ENCODE measurements around the gene SMIM33. TPM values are rescaled to one million over a fixed set of nuclear protein-coding genes. Genes with fewer than 3 reads are reported as not detected.
A peak's percentile ranks its signal among the peaks of the same experiment; 100 is the strongest.

The SMIM33 gene
- total and polyA plus RNA-seq, 9 of the 15 experiments (the other 6 are each of a cell fraction or from before 2014, with no cell fraction given) = not detected

DNA sequence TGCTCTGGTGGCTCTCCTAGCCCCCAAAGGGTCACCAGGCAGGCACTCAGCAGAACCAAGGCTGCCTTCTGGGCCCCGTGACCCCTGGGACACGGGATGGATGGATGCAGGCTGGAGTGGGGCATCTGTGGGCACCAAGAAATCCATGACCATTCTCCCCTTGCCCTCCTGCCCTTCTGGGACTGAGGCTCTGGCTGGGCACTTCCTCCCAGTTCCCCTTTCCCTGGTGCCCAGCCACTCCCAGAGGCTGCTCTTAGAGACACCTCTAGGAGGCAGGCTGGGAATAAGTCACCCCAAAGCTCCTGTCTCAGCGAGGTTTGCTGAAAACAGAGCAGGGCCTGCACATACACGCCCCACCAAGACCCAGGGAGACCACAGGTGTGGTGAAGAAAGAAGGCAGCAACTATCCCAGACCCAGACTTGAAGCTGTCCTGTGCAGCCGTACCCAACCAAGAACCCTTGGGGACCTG is 10.8 kb downstream of the SMIM33 start (continued):
- TF ChIP-seq NRF1 (conservative IDR thresholded peaks at IDR 0.05 in 1 of 2, IDR thresholded peaks at IDR 0.05 in 1 of 2) (peak; percentile 41 to 45; a peak in 2 of 4 replicates), NONO (IDR thresholded peaks at IDR 0.05; ENCODE audit: low read depth in 2 of 2, low read length in 1 of 2) (no peak), TCFL5 (CRISPR knock-in tag; conservative IDR thresholded peaks at IDR 0.05) (no peak), FOXP1 (CRISPR knock-in tag; IDR thresholded peaks at IDR 0.05) (0 out of 2 replicates have a peak, but pooled peaks have one; percentile 32), CBFA2T2 (conservative IDR thresholded peaks at IDR 0.05) (no peak), PRMT5 (CRISPR knock-in tag; IDR thresholded peaks at IDR 0.05) (no peak), POLR2G (IDR thresholded peaks at IDR 0.05; ENCODE audit: low read depth, low read length) (peak; percentile 61), ZNF445 (CRISPR knock-in tag; IDR thresholded peaks at IDR 0.05; ENCODE audit: low read depth) (no peak), NFE2L1 (tag; IDR thresholded peaks at IDR 0.05; ENCODE audit: borderline replicate concordance, low read depth) (no peak), MECOM (CRISPR knock-in tag; IDR thresholded peaks at IDR 0.05) (no peak), CBX5 (IDR thresholded peaks at IDR 0.05; ENCODE audit: borderline replicate concordance, low read depth) (no peak), ELF1 (tag; IDR thresholded peaks at IDR 0.05) (no peak), TRIM28 (IDR thresholded peaks at IDR 0.05) (no peak), ATF4 (CRISPR knock-in tag; IDR thresholded peaks at IDR 0.05) (no peak), RBM39 (optimal IDR thresholded peaks at IDR 0.05; ENCODE audit: low read depth, low read length) (peak; percentile 52), ZFX (CRISPR knock-in tag; IDR thresholded peaks at IDR 0.05) (peak; percentile 93), RCOR1 (IDR thresholded peaks at IDR 0.05; ENCODE audit: borderline replicate concordance in 1 of 2, low read depth in 2 of 2, low read length in 2 of 2) (no peak)
- TF ChIP-seq, protein P1, sequence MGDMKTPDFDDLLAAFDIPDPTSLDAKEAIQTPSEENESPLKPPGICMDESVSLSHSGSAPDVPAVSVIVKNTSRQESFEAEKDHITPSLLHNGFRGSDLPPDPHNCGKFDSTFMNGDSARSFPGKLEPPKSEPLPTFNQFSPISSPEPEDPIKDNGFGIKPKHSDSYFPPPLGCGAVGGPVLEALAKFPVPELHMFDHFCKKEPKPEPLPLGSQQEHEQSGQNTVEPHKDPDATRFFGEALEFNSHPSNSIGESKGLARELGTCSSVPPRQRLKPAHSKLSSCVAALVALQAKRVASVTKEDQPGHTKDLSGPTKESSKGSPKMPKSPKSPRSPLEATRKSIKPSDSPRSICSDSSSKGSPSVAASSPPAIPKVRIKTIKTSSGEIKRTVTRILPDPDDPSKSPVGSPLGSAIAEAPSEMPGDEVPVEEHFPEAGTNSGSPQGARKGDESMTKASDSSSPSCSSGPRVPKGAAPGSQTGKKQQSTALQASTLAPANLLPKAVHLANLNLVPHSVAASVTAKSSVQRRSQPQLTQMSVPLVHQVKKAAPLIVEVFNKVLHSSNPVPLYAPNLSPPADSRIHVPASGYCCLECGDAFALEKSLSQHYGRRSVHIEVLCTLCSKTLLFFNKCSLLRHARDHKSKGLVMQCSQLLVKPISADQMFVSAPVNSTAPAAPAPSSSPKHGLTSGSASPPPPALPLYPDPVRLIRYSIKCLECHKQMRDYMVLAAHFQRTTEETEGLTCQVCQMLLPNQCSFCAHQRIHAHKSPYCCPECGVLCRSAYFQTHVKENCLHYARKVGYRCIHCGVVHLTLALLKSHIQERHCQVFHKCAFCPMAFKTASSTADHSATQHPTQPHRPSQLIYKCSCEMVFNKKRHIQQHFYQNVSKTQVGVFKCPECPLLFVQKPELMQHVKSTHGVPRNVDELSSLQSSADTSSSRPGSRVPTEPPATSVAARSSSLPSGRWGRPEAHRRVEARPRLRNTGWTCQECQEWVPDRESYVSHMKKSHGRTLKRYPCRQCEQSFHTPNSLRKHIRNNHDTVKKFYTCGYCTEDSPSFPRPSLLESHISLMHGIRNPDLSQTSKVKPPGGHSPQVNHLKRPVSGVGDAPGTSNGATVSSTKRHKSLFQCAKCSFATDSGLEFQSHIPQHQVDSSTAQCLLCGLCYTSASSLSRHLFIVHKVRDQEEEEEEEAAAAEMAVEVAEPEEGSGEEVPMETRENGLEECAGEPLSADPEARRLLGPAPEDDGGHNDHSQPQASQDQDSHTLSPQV (IDR thresholded peaks at IDR 0.05) = no peak
- TF ChIP-seq, protein P2, sequence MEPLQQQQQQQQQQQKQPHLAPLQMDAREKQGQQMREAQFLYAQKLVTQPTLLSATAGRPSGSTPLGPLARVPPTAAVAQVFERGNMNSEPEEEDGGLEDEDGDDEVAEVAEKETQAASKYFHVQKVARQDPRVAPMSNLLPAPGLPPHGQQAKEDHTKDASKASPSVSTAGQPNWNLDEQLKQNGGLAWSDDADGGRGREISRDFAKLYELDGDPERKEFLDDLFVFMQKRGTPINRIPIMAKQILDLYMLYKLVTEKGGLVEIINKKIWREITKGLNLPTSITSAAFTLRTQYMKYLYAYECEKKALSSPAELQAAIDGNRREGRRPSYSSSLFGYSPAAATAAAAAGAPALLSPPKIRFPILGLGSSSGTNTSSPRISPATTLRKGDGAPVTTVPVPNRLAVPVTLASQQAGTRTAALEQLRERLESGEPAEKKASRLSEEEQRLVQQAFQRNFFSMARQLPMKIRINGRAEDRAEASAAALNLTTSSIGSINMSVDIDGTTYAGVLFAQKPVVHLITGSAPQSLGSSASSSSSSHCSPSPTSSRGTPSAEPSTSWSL (CRISPR knock-in tag; IDR thresholded peaks at IDR 0.05; ENCODE audit: borderline replicate concordance) = 0 out of 2 replicates have a peak, but pooled peaks have one; percentile 3

Data from K562 (cell line).